T-helper 2 cell treated with Interferon-gamma antibody and Interleukin-4, amounts not matched to agents 5 μg/mL and 100 μg/mL, for 36 hours (primary cell): ENCODE results near the gene FAU.

Source experiments
- DNase-seq: peaks from one replicate; pipeline ENCODE4 v3.0.0; 2021; ENCODE audit warnings: low spot score
- H3K27ac Mint-ChIP-seq: one replicate; pipeline ENCODE4 v1.8.0; 2021; ENCODE audit warnings: mild to moderate bottlenecking, mixed read lengths
- H3K27me3 Mint-ChIP-seq: one replicate; pipeline ENCODE4 v1.8.0; 2021; ENCODE audit warnings: low read depth, mixed read lengths
- H3K36me3 Mint-ChIP-seq: one replicate; pipeline ENCODE4 v1.8.0; 2021; ENCODE audit warnings: low read depth, mixed read lengths
- H3K4me1 Mint-ChIP-seq: one replicate; pipeline ENCODE4 v1.8.0; 2021; ENCODE audit warnings: low read depth, mixed read lengths
- H3K4me3 Mint-ChIP-seq: one replicate; pipeline ENCODE4 v1.8.0; 2022; ENCODE audit warnings: mild to moderate bottlenecking, moderate library complexity, mixed read lengths
- H3K9me3 Mint-ChIP-seq: one replicate; pipeline ENCODE4 v1.8.0; 2021; ENCODE audit warnings: mixed read lengths

Gene FAU

GRCh38 chr11:65111744-65112545 lies 10.0 kb downstream of the FAU start, which contains the start of gene TM7SF2:
Gene TM7SF2 (plus strand): TSS chr11:65111872. CDS start chr11:65112016, 144 bp downstream.
- peak within 1 kb of the TSS; percentile 85 for H3K4me3 Mint-ChIP-seq
- H3K36me3 Mint-ChIP-seq, result peaks cover 3% of the 10 kb centered on the region
- H3K4me1 Mint-ChIP-seq, result peaks cover 28% of the 10 kb centered on the region
- no peaks in the 10 kb centered on the region for H3K9me3 Mint-ChIP-seq
- H3K27ac Mint-ChIP-seq, result peak within 1 kb of the TSS; percentile 82
- DNase-seq, result peak; percentile 94
- H3K27me3 Mint-ChIP-seq, result no peaks in the 10 kb centered on the region

- Mint-ChIP-seq H3K27ac (peak overlapping the region; percentile 77), H3K27me3 (no peaks in the 10 kb centered on the region), H3K9me3 (no peaks in the 10 kb centered on the region), H3K36me3 (peaks cover 6% of the 10 kb centered on the region), H3K4me3 (peak overlapping the region; percentile 85), H3K4me1 (peaks cover 26% of the 10 kb centered on the region)
- no peak for DNase-seq
Measured at GRCh38 chr11:65111159-65111743, 10.7 kb downstream of the FAU start.

DNA sequence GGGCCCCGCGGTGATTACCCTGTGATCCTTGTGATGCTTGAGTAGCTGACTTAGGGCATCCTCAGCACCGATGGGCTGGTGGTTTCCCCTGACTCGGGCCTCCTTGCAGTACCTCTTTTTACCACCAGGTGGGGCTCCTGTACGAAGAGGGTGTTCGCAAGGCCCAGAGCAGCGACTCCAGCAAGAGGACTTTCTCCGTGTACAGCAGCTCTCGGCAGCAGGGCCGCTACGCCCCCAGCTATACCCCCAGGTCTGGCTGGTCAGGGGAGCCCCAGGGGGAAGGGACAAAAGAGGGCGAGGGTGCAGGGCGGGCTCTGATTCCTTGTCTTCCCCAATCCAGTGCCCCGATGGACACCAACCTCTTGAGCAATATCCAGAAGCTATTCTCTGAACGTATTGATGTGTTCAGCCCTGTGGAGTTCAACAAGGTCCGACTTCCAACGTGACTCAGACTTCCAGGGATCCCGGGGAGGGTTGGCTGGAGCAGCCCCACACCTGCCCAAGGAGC lies 11.5 kb downstream of the FAU start:
- peak overlapping the region; percentile 16 for H3K27ac Mint-ChIP-seq
- H3K4me3 Mint-ChIP-seq, result no peak overlapping the region
- peaks cover 23% of the 10 kb centered on the region for H3K4me1 Mint-ChIP-seq
- H3K9me3 Mint-ChIP-seq, result no peaks in the 10 kb centered on the region
- peak; percentile 86 for DNase-seq
- H3K36me3 Mint-ChIP-seq, result peaks cover 9% of the 10 kb centered on the region
- H3K27me3 Mint-ChIP-seq, result no peaks in the 10 kb centered on the region

DNA sequence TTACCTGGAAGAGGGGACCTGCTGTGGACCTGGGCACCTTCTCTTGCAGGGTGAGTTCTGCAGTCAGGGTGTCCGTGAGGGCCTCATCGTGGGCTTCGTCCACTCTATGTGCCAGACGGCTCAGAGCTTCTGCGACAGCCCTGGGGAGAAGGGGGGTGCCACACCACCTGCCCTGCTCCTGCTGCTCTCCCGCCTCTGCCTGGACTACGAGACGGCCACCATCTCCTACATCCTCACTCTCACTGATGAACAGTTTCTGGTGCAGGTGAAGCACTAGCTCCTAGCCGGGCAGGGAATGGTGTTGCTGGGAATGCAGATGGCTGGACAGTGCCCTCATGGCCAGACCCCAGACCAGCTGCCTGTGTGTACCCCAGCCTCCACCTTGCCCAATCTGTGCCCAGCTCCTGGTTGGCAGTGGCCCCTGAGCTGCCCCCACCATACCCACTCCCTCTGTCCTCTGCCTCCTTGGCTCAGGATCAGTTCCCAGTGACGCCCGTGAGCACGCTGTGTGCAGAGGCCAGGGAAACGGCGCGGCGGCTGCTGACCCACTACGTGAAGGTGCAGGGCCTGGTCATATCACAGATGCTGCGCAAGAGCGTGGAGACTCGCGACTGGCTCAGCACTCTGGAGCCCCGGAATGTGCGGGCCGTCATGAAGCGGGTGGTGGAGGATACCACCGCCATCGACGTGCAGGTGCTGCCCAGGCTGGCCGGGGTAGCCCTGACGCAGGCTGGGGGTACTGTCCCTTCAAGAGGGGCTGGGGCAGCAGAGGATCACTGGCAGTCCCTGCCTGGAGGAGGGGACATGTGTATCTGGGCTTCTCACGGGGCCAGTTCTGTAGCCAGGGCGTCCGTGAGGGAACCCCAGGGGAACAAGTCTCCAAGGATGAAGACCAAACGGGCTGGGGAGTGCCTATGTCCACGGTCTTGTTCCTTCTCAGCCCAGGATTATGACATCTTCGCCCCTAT lies 12.4 kb downstream of the FAU start:
- Mint-ChIP-seq H3K36me3 (peaks cover 14% of the 10 kb centered on the region), H3K9me3 (no peaks in the 10 kb centered on the region), H3K4me1 (peaks cover 26% of the 10 kb centered on the region), H3K27me3 (no peaks in the 10 kb centered on the region), H3K4me3 (no peak overlapping the region), H3K27ac (peak overlapping the region; percentile 16)
- DNase-seq, result no peak

DNA sequence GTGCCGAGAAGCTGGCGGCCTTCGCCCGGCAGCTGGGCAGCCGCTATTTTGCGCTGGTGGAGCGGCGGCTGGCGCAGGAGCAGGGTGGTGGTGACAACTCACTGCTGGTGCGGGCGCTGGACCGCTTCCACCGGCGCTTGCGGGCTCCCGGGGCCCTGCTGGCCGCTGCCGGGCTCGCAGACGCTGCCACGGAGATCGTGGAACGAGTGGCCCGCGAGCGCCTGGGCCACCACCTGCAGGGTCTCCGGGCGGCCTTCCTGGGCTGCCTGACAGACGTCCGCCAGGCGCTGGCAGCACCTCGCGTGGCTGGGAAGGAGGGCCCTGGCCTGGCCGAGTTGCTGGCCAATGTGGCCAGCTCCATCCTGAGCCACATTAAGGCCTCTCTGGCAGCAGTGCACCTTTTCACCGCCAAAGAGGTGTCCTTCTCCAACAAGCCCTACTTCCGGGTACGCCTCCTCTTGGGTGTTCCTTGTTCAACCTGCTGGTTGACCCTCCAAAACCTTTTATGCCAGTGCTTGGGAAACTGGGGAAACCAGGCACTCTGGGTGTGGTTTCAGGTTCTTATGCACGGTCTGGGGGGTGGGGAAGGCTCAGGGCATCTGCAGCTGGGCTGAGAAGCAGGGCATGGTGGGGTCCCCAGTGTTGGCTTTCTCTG lies 13.3 kb downstream of the FAU start:
- Mint-ChIP-seq H3K4me3 (no peak overlapping the region), H3K9me3 (no peaks in the 10 kb centered on the region), H3K4me1 (peaks cover 22% of the 10 kb centered on the region), H3K27me3 (no peaks in the 10 kb centered on the region), H3K27ac (no peak overlapping the region), H3K36me3 (peaks cover 14% of the 10 kb centered on the region)
- no peak for DNase-seq

DNA sequence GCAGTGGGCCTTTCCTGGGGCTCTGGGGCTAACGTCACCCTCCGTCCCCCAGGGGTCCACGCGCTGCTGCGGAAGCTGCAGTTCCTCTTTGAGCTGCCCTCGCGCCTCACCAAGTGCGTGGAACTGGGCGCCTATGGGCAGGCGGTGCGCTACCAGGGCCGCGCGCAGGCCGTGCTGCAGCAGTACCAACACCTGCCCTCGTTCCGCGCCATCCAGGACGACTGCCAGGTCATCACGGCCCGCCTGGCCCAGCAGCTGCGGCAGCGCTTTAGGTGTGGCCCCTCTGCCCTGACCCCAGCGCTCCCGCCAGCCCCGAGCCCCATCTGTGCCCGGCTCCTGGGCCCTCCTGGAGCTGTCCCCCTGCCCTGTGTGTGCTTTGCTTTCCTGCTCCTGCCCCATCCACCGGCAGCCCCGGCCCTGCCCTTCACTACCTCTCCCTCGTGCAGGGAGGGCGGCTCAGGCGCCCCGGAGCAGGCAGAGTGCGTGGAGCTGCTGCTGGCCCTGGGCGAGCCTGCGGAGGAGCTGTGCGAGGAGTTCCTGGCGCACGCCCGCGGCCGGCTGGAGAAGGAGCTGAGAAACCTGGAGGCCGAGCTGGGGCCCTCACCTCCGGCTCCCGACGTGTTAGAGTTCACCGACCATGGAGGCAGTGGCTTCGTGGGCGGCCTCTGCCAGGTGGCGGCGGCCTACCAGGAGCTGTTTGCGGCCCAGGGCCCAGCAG lies 14.0 kb downstream of the FAU start:
- H3K36me3 Mint-ChIP-seq, result peaks cover 14% of the 10 kb centered on the region
- H3K4me3 Mint-ChIP-seq, result no peak overlapping the region
- peaks cover 15% of the 10 kb centered on the region for H3K4me1 Mint-ChIP-seq
- no peaks in the 10 kb centered on the region for H3K9me3 Mint-ChIP-seq
- no peaks in the 10 kb centered on the region for H3K27me3 Mint-ChIP-seq
- no peak for DNase-seq
- no peak overlapping the region for H3K27ac Mint-ChIP-seq

GRCh38 chr11:65107078-65107477 lies 14.9 kb downstream of the FAU start:
- Mint-ChIP-seq H3K4me1 (peaks cover 15% of the 10 kb centered on the region), H3K9me3 (no peaks in the 10 kb centered on the region), H3K27ac (no peak overlapping the region), H3K4me3 (no peak overlapping the region), H3K36me3 (peaks cover 14% of the 10 kb centered on the region), H3K27me3 (no peaks in the 10 kb centered on the region)
- no peak for DNase-seq

DNA sequence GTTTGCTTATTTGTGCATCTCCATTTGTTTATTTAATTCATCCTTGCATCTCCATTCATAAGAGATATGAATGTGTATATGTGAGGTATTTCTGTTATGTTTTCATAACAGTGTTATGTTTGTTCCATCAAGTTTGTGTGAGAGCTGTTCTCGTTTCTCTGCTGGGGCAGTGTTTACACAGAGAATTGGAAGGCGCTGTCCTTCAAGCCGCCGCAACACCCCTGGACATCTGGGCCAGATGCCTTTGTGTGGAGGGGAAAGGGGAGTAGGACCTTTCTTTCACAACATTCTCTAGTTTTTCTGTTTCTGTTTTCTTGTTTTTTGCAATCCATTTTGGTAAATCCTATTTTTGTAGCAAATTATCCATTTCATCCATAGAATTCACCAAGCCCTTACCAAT lies 17.3 kb downstream of the FAU start:
- peaks cover 12% of the 10 kb centered on the region for H3K36me3 Mint-ChIP-seq
- H3K9me3 Mint-ChIP-seq, result no peaks in the 10 kb centered on the region
- no peak overlapping the region for H3K4me3 Mint-ChIP-seq
- DNase-seq, result no peak
- H3K27me3 Mint-ChIP-seq, result no peaks in the 10 kb centered on the region
- H3K27ac Mint-ChIP-seq, result no peak overlapping the region
- peaks cover 4% of the 10 kb centered on the region for H3K4me1 Mint-ChIP-seq

GRCh38 chr11:65103476-65103875 lies 18.5 kb downstream of the FAU start:
- Mint-ChIP-seq H3K4me3 (no peak overlapping the region), H3K36me3 (peaks cover 14% of the 10 kb centered on the region), H3K27ac (no peak overlapping the region), H3K27me3 (no peaks in the 10 kb centered on the region), H3K9me3 (no peaks in the 10 kb centered on the region), H3K4me1 (peaks cover 7% of the 10 kb centered on the region)
- no peak for DNase-seq

GRCh38 chr11:65102142-65103095 lies 19.5 kb downstream of the FAU start:
- Mint-ChIP-seq H3K27ac (no peak overlapping the region), H3K9me3 (no peaks in the 10 kb centered on the region), H3K27me3 (no peaks in the 10 kb centered on the region), H3K4me1 (peaks cover 11% of the 10 kb centered on the region), H3K36me3 (peaks cover 16% of the 10 kb centered on the region), H3K4me3 (no peak overlapping the region)
- no peak for DNase-seq

DNA sequence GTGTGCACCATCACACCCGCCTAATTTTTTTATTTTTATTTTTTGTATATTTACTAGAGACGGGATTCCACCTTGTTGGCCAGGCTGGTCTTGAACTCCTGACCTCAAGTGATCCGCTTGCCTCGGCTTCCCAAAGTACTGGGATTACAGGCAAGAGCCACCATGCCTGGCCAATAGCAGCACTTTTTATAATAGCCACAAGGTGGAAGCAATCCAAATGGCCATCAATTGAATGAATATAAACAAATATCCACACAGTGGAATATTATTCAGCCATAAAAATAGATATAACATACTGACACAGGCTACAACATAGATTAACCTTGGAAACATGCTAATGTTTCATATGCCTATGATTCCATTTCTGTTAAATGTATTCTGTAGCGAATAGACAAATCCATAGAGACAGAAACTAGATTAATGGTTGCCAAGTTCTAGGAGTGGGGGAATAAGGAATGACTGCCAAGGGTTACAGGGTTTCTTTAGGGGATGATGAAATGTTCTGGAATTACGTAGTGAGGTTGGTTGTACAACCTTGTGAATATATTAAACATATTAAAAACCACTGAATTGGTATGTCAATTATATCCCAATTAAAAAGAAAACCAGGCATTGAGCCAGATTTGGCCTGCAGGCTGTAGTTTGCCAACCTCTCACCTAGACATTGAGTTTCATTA lies 21.1 kb downstream of the FAU start:
- Mint-ChIP-seq H3K9me3 (no peaks in the 10 kb centered on the region), H3K36me3 (peaks cover 13% of the 10 kb centered on the region), H3K27me3 (no peaks in the 10 kb centered on the region), H3K27ac (no peak overlapping the region), H3K4me1 (peaks cover 12% of the 10 kb centered on the region), H3K4me3 (no peak overlapping the region)
- DNase-seq, result no peak

DNA sequence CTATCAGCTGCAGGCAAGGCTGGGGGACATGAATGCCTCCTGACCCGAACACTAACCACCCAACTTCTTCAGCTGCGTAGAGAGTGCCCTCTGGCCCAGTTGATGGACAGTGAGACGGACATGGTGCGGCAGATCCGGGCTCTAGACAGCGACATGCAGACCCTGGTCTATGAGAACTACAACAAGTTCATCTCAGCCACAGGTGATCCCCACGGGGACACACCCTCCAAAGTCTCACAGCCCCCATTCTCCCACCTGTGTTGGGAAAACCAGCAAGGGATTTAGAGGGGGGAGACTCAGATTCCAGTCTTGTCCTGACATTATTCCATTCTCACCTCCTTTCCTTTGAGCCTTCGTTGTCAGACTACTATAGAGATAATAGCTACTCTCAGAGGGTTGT lies 25.0 kb downstream of the FAU start:
- H3K4me3 Mint-ChIP-seq, result peak overlapping the region; percentile 93
- no peaks in the 10 kb centered on the region for H3K27me3 Mint-ChIP-seq
- H3K27ac Mint-ChIP-seq, result peak overlapping the region; percentile 57
- H3K36me3 Mint-ChIP-seq, result peaks cover 5% of the 10 kb centered on the region
- H3K4me1 Mint-ChIP-seq, result peaks cover 12% of the 10 kb centered on the region
- H3K9me3 Mint-ChIP-seq, result no peaks in the 10 kb centered on the region
- DNase-seq, result no peak
